GM21390 (cell line): ENCODE results near the gene KLK12.

Source experiments
- ATAC-seq: cut with Tn5 transposase; IDR thresholded peaks from one replicate; pipeline ENCODE4 v1.9.1; 2021; ENCODE audit not compliant: unreplicated experiment

The KLK12 gene

GRCh38 chr19:51055866-51056265 lies 21.1 kb upstream of the KLK12 start:
- ATAC-seq, result no peak

DNA sequence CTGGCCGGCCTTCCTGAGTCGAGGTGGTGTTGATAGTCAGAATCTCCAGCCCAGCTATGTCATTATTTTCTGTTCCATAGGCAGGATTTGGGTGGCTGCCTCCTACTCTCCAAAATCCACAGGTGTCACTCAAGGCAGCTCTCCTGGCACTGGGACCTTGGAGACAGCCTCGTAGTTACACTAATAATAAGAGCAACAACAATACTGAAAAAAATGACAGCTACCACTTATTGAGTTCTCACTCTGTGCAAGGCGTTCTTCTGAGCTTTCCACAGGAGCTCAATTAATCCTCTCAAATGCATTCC lies 12.2 kb upstream of the KLK12 start:
- no peak for ATAC-seq

DNA sequence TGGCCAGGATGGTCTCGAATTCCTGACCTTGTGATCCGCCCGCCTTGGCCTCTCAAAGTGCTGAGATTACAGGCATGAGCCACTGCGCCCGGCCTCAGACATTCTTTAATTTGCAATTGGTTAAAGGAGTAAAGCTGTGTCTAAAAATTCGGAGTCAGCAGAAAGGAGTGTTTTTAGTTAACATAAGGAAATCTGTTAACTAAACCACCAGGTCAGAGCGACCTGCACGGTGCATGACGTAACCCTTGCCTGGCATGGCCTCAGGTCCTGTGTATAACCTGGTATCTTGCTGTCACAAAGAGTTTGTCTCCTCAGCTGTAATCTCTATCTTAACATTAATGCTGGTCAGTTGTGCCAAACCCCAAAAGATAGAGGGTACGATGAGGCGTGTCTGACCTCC lies 9.5 kb upstream of the KLK12 start:
- no peak for ATAC-seq

- no peak for ATAC-seq
Measured at GRCh38 chr19:51043497-51043896, 8.7 kb upstream of the KLK12 start.

DNA sequence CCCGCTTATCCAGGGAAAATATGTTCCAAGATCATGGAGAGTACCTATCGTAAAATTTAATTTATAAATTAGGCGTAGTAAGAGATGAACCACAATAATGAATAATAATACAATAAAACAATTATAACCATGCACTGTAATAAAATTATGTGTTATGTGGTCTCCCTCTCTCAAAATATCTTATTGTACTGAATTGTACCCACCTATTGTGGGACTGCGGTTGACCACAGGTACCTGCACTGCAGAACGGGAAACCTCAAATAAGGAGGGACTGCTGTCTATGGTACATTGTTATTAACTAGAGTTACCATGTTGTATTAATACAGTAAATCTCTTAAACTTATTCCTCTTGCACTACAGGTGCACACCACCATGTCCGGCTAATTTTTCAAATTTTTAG lies 5.3 kb upstream of the KLK12 start:
- ATAC-seq, result no peak

DNA sequence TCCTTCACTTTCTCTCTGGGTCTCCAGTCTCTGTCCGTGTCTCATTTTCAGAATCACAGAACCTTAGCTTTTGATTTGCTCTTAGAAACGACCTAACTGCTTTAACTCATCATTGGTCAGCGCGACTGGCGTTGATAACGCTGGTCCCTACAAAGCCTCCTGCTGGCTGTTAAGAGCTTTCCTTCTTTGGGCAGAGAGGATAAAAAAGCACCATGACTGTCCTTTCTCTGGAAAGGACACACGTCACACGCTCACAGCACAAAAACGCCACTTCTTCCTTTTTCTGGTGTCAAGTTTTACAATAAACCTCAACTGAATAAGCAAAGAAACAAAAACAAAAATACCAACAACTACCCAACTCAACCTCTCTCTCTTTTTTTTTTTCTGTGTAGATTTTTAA lies 1.7 kb upstream of the KLK12 start:
- no peak for ATAC-seq

DNA sequence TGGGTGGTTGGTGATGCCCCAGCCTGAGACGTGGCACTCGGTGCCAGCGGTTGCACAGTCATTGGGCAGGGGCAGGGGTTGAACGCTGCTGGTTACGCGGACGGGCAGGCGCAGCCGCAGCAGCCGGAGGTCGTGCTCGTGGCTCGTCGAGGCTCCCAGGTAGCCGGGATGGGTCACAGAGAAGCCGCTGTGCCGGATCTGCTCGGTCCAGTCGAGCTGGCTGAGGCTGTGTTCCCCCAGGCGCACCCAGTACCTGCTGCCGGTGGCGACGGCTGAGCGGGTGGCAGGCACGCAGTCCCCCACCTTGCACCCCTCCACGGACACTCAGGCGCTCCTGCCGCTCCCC lies 2.9 kb downstream of the KLK12 start:
- ATAC-seq, result no peak

DNA sequence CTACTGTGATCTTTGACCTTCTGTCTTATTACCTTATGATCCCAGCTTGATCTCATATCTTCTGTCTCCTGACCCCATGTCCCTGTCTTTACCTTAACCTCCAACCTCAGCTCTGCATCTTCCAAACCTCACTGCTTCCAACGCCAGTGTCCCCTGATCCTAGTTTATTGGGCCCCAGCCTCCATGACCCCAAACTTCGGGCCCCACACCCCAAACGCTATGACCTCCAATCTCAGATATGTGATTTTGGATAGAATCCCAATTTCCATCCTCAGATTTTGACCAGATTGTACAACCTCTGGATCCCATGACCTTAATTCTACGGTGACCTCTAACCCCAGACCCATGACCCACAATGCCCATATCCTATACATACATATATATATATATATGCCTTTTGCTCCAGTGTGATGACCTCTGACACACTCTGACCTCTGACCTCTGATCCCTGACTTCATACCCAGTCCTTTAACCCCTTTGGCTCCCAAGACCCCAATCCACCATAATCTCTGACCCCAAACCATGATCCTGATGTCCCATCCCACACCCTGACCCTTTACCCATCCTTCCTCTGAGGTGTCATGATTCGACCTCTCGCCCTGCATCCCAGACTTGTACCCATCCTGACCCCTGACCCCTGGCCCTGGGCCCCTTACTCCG lies 3.5 kb downstream of the KLK12 start:
- ATAC-seq, result no peak

DNA sequence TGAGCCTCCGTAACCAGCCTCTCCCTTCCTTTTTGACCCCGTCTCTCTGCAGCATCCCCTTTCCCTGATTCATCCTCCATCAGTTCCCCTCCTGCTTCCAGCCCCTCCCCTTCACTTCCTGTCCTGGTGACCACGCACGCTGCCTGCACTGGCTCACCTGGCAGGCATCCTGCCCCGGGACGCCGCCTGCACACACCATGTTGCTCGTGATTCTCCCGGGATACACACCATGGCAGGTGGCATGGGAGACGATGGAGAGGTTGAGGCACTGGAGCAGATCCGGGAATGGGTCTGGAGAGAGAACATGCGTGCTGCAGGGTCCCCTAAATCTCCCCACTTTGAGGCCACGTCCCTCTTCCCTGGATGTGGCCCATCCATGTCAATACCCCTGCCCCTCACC lies 4.2 kb downstream of the KLK12 start:
- no peak for ATAC-seq

- no peak for ATAC-seq
Measured at GRCh38 chr19:51029718-51030117, 5.1 kb downstream of the KLK12 start.

DNA sequence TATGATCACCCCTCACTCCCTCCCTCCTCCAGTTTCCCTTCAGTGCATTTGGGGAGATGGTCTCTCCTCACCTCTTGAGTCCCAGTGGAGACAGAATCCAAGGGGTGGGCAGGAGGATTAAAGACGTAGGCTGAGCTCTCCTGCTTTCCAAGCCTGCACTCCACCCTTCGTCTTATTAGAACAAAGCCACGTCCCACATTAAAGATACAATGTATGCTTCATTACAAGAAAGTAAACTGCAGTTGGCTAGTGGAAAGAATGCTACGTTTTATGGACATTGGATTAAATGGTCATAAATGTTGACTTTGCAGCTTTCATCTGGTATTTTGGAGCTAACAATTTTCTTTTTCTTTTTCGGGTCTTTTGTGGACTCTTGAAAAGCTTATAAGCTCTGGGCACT lies 6.9 kb downstream of the KLK12 start:
- ATAC-seq, result no peak

- no peak for ATAC-seq
Measured at GRCh38 chr19:51027126-51027806, 7.5 kb downstream of the KLK12 start.

DNA sequence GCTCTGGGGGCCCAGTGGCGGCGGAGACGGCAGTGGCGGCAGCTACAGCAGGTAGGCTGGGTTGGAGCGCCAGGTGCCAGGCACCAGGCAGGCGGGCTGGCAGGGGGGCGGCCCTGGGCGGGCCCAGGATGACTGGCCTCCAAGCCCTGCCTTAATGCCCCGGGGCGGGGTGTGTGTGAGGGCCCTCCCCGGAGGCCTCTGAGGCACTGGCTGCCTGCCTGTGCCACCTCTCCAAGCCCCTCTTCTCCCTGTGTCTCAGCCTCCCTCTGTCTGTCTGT lies 8.3 kb downstream of the KLK12 start, which contains the start of gene KLK11:
TSS of gene KLK11 (minus strand) at position 63 of the 278 bp plus-strand sequence. CDS start 985 bp downstream, outside the sequence.
- no peak for ATAC-seq

DNA sequence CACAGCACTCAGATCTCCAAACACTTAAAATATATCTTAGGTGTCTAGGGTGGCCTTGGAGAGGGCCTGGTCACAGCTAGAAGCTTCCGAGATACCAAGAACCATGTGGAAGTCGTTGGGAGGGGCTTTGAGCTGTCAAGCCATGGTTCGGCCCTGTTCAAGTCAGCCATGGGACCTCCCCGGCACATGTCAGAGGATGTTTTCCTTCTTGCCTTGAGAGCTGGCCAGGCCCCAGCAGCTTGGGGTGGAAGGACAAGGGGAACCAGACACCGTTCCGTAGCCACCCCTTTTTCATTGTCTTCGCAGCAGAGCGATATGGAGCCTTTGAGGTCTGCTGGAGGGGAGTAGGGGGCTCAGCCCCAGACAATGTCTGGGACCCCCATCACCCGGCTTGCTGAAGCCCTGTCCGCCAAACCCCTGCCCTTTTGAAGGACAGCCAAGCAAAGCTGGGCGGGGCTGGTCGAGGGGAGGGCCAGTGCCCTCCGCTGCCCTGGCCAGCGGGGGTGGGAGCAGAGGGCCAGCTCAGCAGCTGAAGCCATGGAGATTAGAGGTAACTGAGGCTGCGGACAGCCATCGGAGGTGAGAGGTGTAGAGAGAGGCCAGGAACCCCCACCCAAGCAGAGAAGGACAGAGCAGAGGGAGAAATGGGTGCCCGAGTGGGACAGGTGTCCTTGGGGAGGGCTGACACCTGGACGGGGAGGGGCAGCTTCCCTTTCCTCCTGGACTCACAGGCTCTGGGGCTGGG lies 8.8 kb downstream of the KLK12 start:
- no peak for ATAC-seq

DNA sequence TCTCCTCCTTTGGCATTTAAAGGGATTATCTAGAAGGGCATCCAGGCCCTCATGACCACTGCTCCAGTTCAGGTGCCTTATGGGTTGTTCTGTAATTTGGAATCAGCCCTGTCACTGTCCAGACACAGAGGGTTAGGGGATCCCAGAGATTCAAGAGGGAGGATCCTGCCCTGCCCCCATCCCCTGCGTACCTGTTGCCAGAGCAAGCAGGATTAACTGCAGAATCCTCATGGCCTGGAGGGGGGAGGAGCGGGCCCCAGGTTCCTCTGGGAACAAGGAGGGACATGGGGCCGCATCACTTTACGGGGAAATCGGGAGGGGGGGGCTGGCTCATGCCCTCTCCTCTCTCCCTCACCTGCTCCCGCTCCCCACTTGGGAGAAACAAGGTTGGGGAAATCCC lies 9.4 kb downstream of the KLK12 start:
- no peak for ATAC-seq

GRCh38 chr19:51024924-51025323 lies 9.9 kb downstream of the KLK12 start:
- no peak for ATAC-seq

DNA sequence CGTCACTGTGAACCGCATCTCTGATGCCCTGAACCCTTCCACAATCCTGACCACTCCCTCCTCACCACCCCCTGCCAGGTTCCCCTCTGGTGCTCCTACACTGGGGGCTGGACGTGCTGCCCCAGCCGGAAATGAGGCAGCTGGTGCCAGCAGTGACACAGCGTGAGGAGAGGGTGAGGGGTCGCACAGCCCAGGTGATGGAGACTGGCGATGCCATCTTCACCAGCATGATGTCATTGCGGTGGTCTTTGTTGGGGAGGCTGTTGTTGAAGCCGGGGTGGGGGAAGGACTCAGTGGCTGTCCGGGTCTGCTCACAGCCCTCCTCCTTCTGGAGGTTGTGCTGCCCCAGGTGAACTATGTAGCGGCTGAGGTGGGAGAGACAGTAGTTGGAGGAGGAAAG lies 10.9 kb downstream of the KLK12 start:
- ATAC-seq, result no peak

DNA sequence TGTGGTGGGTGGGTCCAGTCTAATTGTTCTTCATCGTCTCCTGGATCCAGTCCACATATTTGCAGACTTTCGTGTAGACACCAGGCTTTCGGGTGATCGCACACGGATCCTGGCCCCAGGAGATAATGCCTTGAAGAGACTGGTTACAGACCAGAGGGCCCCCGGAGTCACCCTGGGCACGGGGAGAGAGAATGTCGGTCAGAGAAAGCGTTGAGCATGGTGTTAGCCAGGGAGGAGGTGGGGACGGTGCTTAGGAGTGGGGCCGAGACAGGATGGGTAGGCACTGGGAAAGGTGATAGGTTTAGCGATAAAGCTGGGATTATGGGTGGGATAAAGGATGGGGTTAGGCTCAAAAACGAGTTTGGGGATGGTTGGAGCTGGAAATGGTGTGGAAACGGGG lies 12.3 kb downstream of the KLK12 start:
- no peak for ATAC-seq

DNA sequence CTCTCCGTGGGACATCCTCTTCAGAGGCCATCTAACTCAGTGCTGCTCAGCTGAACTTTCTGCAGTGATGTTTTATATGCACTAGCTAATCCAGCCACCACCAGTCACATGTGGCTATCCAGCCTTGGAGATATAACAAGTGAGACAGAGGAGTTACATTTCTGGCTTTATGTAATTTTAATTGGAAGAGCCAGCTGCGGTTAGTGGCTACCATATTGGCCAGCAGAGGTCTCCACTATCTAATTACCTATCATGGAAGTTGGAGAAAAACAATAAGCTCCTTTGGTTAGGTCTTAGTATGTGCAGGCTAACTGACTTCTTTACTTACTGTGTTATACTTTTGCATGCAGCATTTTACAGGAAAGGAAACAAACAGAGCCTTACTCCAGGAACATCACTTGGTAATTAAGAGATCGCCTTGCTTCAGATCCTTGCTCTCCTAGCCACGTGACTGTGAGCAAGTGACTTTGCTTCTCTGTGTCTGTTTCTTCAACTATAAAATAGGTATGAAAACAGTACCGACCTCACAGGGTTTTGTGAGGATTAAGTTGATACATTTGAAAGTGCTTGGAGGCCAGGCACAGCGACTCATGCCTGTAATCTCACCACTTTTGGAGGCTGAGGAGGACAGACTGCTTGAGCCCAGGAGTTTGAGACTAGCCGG lies 13.7 kb downstream of the KLK12 start:
- ATAC-seq, result no peak

- ATAC-seq, result no peak
Measured at GRCh38 chr19:51019544-51019925, 15.3 kb downstream of the KLK12 start, which contains the start of gene KLK10. TSS of gene KLK10 (minus strand) at chr19:51019709. CDS start at chr19:51019130, 579 bp downstream.

DNA sequence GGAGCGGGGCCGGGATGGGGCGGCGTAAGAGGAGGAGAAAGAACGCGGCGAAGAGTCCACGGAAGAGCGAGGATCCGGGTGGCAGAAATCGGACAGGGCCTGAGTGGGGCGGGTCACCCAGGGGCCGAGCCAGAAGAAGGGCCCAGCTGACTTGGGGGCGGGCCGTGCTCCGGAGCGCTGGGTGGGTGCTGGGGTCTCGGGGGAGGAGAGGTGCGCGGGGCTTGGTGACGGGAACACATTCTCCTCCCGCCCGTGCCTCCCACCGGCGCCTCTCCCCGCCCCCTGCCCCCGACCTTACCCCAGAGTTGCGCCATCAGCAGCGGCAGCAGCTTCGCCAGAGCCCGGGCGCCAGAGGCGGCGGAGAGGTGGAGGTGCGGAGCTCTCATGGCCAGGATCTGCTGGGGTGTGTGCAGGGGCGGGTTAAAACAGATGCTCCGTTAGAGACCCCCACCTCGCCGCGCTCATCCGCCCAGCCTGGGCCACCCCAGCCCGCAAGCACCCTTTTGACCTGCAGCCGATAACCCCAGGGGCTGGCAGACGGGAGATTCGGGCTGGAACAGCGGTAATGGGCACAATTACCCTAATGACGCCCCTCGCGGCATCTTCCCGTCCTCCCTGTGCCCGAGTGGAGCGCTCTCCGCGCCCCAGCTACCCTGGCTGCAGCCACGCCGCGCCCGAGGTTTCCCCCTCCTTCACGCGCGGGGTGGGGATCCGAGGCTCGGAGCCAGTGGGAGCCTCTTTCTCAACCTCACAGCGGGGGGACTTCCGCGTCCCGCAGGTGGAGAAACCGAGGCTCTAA lies 15.9 kb downstream of the KLK12 start:
- ATAC-seq, result no peak
